ENCODE results near the gene PTPRM. TPM values are rescaled to one million over a fixed set of nuclear protein-coding genes. Genes with fewer than 3 reads are reported as not detected.

Gene PTPRM
- total and polyA plus RNA-seq, 2 of the 8 experiments (the other 6 are each of a cell fraction or from before 2014, with no cell fraction given): 4.1 to 7.0 TPM

GRCh38 chr18:8350628-8351027 lies 783.5 kb downstream of the PTPRM start:
- ChIA-PET POLR2A (ENCODE audit: partially characterized antibody) (interaction anchor here (0.5 kb wide), 1 partner anchor 379 kb away, joined by 4 read pairs; no protein-coding TSS in a partner anchor), CTCF (ENCODE audit: partially characterized antibody) (interaction anchor here (0.6 to 1.2 kb wide), 3 partner anchors 10 to 88 kb away, joined by 3 to 5 read pairs (median 3); no protein-coding TSS in a partner anchor)
- H4K8ac ChIP-seq (ENCODE audit: extremely low read depth, insufficient read depth, low read length): no peak overlapping the region
- H3K27me3 ChIP-seq (replicated peaks in 1 of 4; ENCODE audit: control insufficient read depth in 3 of 4, extremely low read depth in 1 of 4, insufficient read depth in 3 of 4, low read length in 3 of 4): no peaks in the 10 kb centered on the region
- H3K27ac ChIP-seq (ENCODE audit: low read depth, low read length): no peak overlapping the region
- H3K79me1 ChIP-seq (ENCODE audit: low read depth, low read length): no peaks in the 10 kb centered on the region
- H3K14ac ChIP-seq (ENCODE audit: insufficient read length): no peak overlapping the region
- FAIRE-seq: no peak
- H2AFZ ChIP-seq (ENCODE audit: low read length): no peak overlapping the region
- H3K23ac ChIP-seq (ENCODE audit: insufficient read length): no peak overlapping the region
- H3K9me3 ChIP-seq (ENCODE audit: insufficient read depth in 2 of 2, low read depth in 1 of 2, low read length in 1 of 2): 0 out of 4 replicates have a peak, but pooled peaks cover 0 to 2% of the 10 kb centered on the region in 2 experiments
- H3K36me3 ChIP-seq (ENCODE audit: control insufficient read depth in 2 of 4, insufficient read depth in 4 of 4, low read length in 3 of 4): no peaks in the 10 kb centered on the region
- H3K4me3 ChIP-seq (ENCODE audit: extremely low read depth in 1 of 4, insufficient read depth in 2 of 4, low read depth in 3 of 4, low read length in 4 of 4): no peak overlapping the region
- no peak overlapping the region for H2AK5ac ChIP-seq (ENCODE audit: low read depth, low read length)
- H3K4me1 ChIP-seq (replicated peaks in 1 of 4; ENCODE audit: control insufficient read depth in 3 of 4, insufficient read depth in 4 of 4, low read length in 3 of 4): no peaks in the 10 kb centered on the region
- H4K20me1 ChIP-seq (replicated peaks in 1 of 2; ENCODE audit: control insufficient read depth in 1 of 2, insufficient read depth in 2 of 2, low read length in 2 of 2): no peaks in the 10 kb centered on the region
- no peak overlapping the region for H3K18ac ChIP-seq (ENCODE audit: extremely low read depth, low read length)
- H3K79me2 ChIP-seq (ENCODE audit: control insufficient read depth in 1 of 2, insufficient read depth in 2 of 2, low read length in 2 of 2): no peaks in the 10 kb centered on the region
- no peak overlapping the region for H3K9ac ChIP-seq (replicated peaks in 1 of 4; ENCODE audit: extremely low read depth in 1 of 4, low read depth in 3 of 4, low read length in 3 of 4)
- no peak overlapping the region for H3K4ac ChIP-seq (replicated peaks; ENCODE audit: insufficient read length, low read depth, low read length)
- no peak overlapping the region for H3K4me2 ChIP-seq (ENCODE audit: insufficient read depth in 1 of 2, low read depth in 2 of 2, low read length in 2 of 2)
- no peak overlapping the region for H2BK12ac ChIP-seq (ENCODE audit: low read depth, low read length)
- no peak overlapping the region for H2BK5ac ChIP-seq (ENCODE audit: low read depth, low read length)
- no peak for DNase-seq (ENCODE audit: low read depth in 1 of 2, low spot score in 2 of 2)
- no peaks in the 10 kb centered on the region for H3K23me2 ChIP-seq (ENCODE audit: low read depth, low read length)
- H3K56ac ChIP-seq (replicated peaks; ENCODE audit: insufficient read length, low read depth, low read length): no peak overlapping the region
- H4K5ac ChIP-seq (ENCODE audit: insufficient read length, low read depth, low read length): no peak overlapping the region
- WGBS, 2 experiments (ENCODE audit: extremely low coverage in 1 of 2, insufficient coverage in 1 of 2, insufficient read length in 1 of 2, insufficient replicate concordance in 2 of 2, low coverage in 1 of 2, low lambda C conversion rate in 2 of 2, missing lambda C conversion rate in 1 of 2): 67% methylated on average over 5 of the region's 5 CpGs; no CpG with 5 or more reads in 1 of the 2 experiments
- no peak overlapping the region for H2BK15ac ChIP-seq (ENCODE audit: low read length)
- no peak overlapping the region for H2BK120ac ChIP-seq (replicated peaks; ENCODE audit: low read depth, low read length)
- no peak overlapping the region for H2BK20ac ChIP-seq (ENCODE audit: low read length)
- H4K91ac ChIP-seq (replicated peaks; ENCODE audit: insufficient read length, low read length): no peak overlapping the region
- TF ChIP-seq CBX8 (IDR thresholded peaks at IDR 0.05; ENCODE audit: borderline replicate concordance, low read depth, low read length): no peak
- no peak for TF ChIP-seq RXRA (IDR thresholded peaks at IDR 0.05; ENCODE audit: insufficient read depth, low read depth, low read length)
- TF ChIP-seq TEAD4 (IDR thresholded peaks at IDR 0.05; ENCODE audit: low read depth, low read length): no peak
- TF ChIP-seq CBX5 (IDR thresholded peaks at IDR 0.05; ENCODE audit: low read depth, low read length): no peak
- TF ChIP-seq TBP (IDR thresholded peaks at IDR 0.05; ENCODE audit: low read depth, low read length): no peak
- no peak for TF ChIP-seq CHD2 (IDR thresholded peaks at IDR 0.05; ENCODE audit: low read length)
- TF ChIP-seq JUND (IDR thresholded peaks at IDR 0.05; ENCODE audit: low read length): no peak
- TF ChIP-seq YY1 (IDR thresholded peaks at IDR 0.05; ENCODE audit: low read depth, low read length): no peak
- TF ChIP-seq ASH2L (IDR thresholded peaks at IDR 0.05; ENCODE audit: low read length): no peak
- TF ChIP-seq CEBPB (IDR thresholded peaks at IDR 0.05; ENCODE audit: low read depth, low read length): no peak
- TF ChIP-seq SUZ12 (IDR thresholded peaks at IDR 0.05; ENCODE audit: low read length): no peak
